ENCODE data around the gene RHOBTB1. TPM values are rescaled to one million over a fixed set of nuclear protein-coding genes. Genes with fewer than 3 reads are reported as not detected.

Gene RHOBTB1
- total and polyA plus RNA-seq, 2 donors from 2014 or later, result 14.6 to 34.5 TPM

GRCh38 chr10:60937784-60938654 is 6.0 kb downstream of the RHOBTB1 start:
- intact Hi-C loops (cut with DNase I), result no loop called here
- H3K9ac ChIP-seq (ENCODE audit: low read length in 3 of 3), result no peak overlapping the region
- peaks cover 0 to 4% (median 3%) of the 10 kb centered on the region in 3 donors for H3K36me3 ChIP-seq (ENCODE audit: control insufficient read depth in 2 of 3, insufficient read depth in 3 of 3, low read length in 3 of 3)
- H3K4me1 ChIP-seq (ENCODE audit: control insufficient read depth in 2 of 3, insufficient read depth in 2 of 3, low read depth in 1 of 3, low read length in 3 of 3), result peaks cover 0 to 13% (median 1%) of the 10 kb centered on the region in 3 donors
- no peak for FAIRE-seq
- H3K27me3 ChIP-seq (ENCODE audit: control insufficient read depth, insufficient read depth, low read length), result no peaks in the 10 kb centered on the region
- DNase-seq, result no peak
- no peak overlapping the region for H3K4me3 ChIP-seq (ENCODE audit: low read length in 3 of 3)
- no peak overlapping the region for H3K27ac ChIP-seq (ENCODE audit: low read depth in 2 of 2, low read length in 2 of 2)
- no peaks in the 10 kb centered on the region for H3K9me3 ChIP-seq (ENCODE audit: control insufficient read depth in 2 of 3, insufficient read depth in 1 of 3, low read length in 3 of 3)
- no peak for TF ChIP-seq CTCF (IDR thresholded peaks at IDR 0.05; ENCODE audit: borderline replicate concordance, extremely low read depth, insufficient read depth)

GRCh38 chr10:60937022-60937421 is 7.0 kb downstream of the RHOBTB1 start:
- H3K9me3 ChIP-seq (ENCODE audit: control insufficient read depth in 2 of 3, insufficient read depth in 1 of 3, low read length in 3 of 3), result no peaks in the 10 kb centered on the region
- peaks cover 0 to 5% (median 5%) of the 10 kb centered on the region in 3 donors for H3K36me3 ChIP-seq (ENCODE audit: control insufficient read depth in 2 of 3, insufficient read depth in 3 of 3, low read length in 3 of 3)
- no peaks in the 10 kb centered on the region for H3K27me3 ChIP-seq (ENCODE audit: control insufficient read depth, insufficient read depth, low read length)
- no peak overlapping the region for H3K4me3 ChIP-seq (ENCODE audit: low read length in 3 of 3)
- FAIRE-seq, result no peak
- no peak overlapping the region for H3K27ac ChIP-seq (ENCODE audit: low read depth in 2 of 2, low read length in 2 of 2)
- no peak for DNase-seq
- no peak for TF ChIP-seq CTCF (IDR thresholded peaks at IDR 0.05; ENCODE audit: borderline replicate concordance, extremely low read depth, insufficient read depth)
- intact Hi-C loops (cut with DNase I), result no loop called here
- H3K4me1 ChIP-seq (ENCODE audit: control insufficient read depth in 2 of 3, insufficient read depth in 2 of 3, low read depth in 1 of 3, low read length in 3 of 3), result peaks cover 0 to 13% (median 0%) of the 10 kb centered on the region in 3 donors
- H3K9ac ChIP-seq (ENCODE audit: low read length in 3 of 3), result no peak overlapping the region

- intact Hi-C loops (cut with DNase I), result no loop called here
- H3K27me3 ChIP-seq (ENCODE audit: control insufficient read depth, insufficient read depth, low read length), result no peaks in the 10 kb centered on the region
- no peak overlapping the region for H3K4me3 ChIP-seq (ENCODE audit: low read length in 3 of 3)
- no peak for DNase-seq
- H3K9me3 ChIP-seq (ENCODE audit: control insufficient read depth in 2 of 3, insufficient read depth in 1 of 3, low read length in 3 of 3), result no peaks in the 10 kb centered on the region
- no peak overlapping the region for H3K9ac ChIP-seq (ENCODE audit: low read length in 3 of 3)
- no peak for TF ChIP-seq CTCF (IDR thresholded peaks at IDR 0.05; ENCODE audit: borderline replicate concordance, extremely low read depth, insufficient read depth)
- no peak for FAIRE-seq
- no peak overlapping the region for H3K27ac ChIP-seq (ENCODE audit: low read depth in 2 of 2, low read length in 2 of 2)
- H3K4me1 ChIP-seq (ENCODE audit: control insufficient read depth in 2 of 3, insufficient read depth in 2 of 3, low read depth in 1 of 3, low read length in 3 of 3), result peaks cover 0 to 11% (median 0%) of the 10 kb centered on the region in 3 donors
- peaks cover 0 to 6% (median 5%) of the 10 kb centered on the region in 3 donors for H3K36me3 ChIP-seq (ENCODE audit: control insufficient read depth in 2 of 3, insufficient read depth in 3 of 3, low read length in 3 of 3)
Measured at GRCh38 chr10:60934215-60935175, 9.5 kb downstream of the RHOBTB1 start.

All from kidney (tissue), 14 donors.